ENCODE data around the gene SH3BP2. TPM values are rescaled to one million over a fixed set of nuclear protein-coding genes. Genes with fewer than 3 reads are reported as not detected.

The SH3BP2 gene
- total RNA-seq, 1 donor from 2014 or later, result 45.4 TPM

DNA sequence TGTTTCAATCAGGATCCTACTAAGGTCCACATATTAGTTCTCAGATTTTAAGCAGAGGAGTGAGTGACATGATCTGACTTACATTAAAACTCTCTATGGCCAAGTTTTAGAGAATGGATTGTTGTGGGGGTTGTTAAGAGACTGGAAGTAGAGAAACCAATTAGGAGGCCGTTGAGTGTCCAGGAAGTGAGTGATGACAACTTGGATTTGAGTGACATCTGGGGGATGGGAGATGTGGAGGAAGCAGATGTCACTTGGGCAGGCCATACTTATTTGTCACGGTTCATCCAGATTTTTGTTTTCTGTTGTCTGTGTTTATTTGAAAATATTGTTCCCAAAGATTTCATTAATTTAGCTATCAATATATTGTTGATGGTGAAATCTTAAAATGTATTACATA lies 79.0 kb downstream of the SH3BP2 start:
- no peak for TF ChIP-seq CTCF (conservative IDR thresholded peaks at IDR 0.05)
- Mint-ChIP-seq H3K27ac (no peak overlapping the region), H3K27me3 (no peaks in the 10 kb centered on the region), H3K4me3 (no peak overlapping the region), H3K36me3 (peaks cover 7% of the 10 kb centered on the region), H3K4me1 (ENCODE audit: unreplicated experiment) (peaks cover 46% of the 10 kb centered on the region), H3K9me3 (no peaks in the 10 kb centered on the region)
- no peak for DNase-seq (ENCODE audit: extremely low spot score, unreplicated experiment)

- Mint-ChIP-seq H3K4me1 (ENCODE audit: unreplicated experiment) (peaks cover 36% of the 10 kb centered on the region), H3K27ac (no peak overlapping the region), H3K4me3 (no peak overlapping the region), H3K27me3 (no peaks in the 10 kb centered on the region), H3K36me3 (peaks cover 16% of the 10 kb centered on the region), H3K9me3 (no peaks in the 10 kb centered on the region)
- DNase-seq (ENCODE audit: extremely low spot score, unreplicated experiment), result no peak
- no peak for TF ChIP-seq CTCF (conservative IDR thresholded peaks at IDR 0.05)
These were observed 80.4 kb downstream of the SH3BP2 start for GRCh38 chr4:2873329-2873728.

- Mint-ChIP-seq H3K9me3 (no peaks in the 10 kb centered on the region), H3K36me3 (peaks cover 29% of the 10 kb centered on the region), H3K27me3 (no peaks in the 10 kb centered on the region), H3K27ac (no peak overlapping the region), H3K4me1 (ENCODE audit: unreplicated experiment) (peaks cover 21% of the 10 kb centered on the region), H3K4me3 (no peak overlapping the region)
- DNase-seq (ENCODE audit: extremely low spot score, unreplicated experiment), result no peak
- no peak for TF ChIP-seq CTCF (conservative IDR thresholded peaks at IDR 0.05)
These were observed 82.0 kb downstream of the SH3BP2 start for GRCh38 chr4:2874861-2875260.

DNA sequence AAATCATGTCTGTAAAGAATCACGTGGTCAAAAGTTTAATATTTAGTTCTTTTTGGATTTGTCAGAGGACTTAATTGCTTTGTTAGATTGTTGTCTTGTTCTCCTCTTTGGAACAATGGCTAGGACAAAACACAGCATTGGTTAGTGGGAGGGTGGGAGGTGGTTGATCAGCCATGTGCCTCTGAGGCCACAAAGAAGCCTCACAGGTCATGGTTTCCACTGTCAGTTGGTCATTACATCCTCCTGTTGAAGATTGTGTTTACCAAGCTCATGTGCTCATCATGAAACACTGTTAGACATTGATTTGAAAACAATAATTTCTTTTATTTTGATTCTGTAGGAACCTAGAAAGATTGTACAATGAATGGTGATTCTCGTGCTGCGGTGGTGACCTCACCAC lies 82.7 kb downstream of the SH3BP2 start:
- H3K27me3 Mint-ChIP-seq, result no peaks in the 10 kb centered on the region
- DNase-seq (ENCODE audit: extremely low spot score, unreplicated experiment), result no peak
- peaks cover 33% of the 10 kb centered on the region for H3K36me3 Mint-ChIP-seq
- no peak overlapping the region for H3K4me3 Mint-ChIP-seq
- no peak for TF ChIP-seq CTCF (conservative IDR thresholded peaks at IDR 0.05)
- no peak overlapping the region for H3K27ac Mint-ChIP-seq
- H3K9me3 Mint-ChIP-seq, result no peaks in the 10 kb centered on the region
- H3K4me1 Mint-ChIP-seq (ENCODE audit: unreplicated experiment), result peaks cover 14% of the 10 kb centered on the region

DNA sequence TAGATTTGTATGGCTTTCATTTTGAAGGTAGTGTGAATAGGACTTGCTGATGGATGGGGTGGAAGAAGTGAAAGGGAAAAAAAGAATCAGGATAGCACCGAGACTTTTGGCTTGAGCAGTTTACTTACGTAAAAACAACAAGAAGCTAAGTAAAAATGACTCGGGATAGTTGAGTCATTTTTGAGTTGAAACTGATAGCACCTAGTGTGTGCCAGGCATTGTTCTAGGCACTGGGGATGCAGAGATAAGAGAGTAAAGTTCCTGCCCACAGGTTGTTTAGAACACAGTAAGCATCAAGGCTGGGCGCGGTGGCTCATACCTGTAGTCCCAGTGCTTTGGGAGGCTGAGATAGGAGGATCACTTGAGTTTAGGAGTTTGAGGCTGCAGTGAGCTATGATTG lies 85.5 kb downstream of the SH3BP2 start:
- DNase-seq (ENCODE audit: extremely low spot score, unreplicated experiment), result no peak
- H3K27me3 Mint-ChIP-seq, result no peaks in the 10 kb centered on the region
- peaks cover 36% of the 10 kb centered on the region for H3K36me3 Mint-ChIP-seq
- no peak for TF ChIP-seq CTCF (conservative IDR thresholded peaks at IDR 0.05)
- H3K4me3 Mint-ChIP-seq, result no peak overlapping the region
- H3K9me3 Mint-ChIP-seq, result no peaks in the 10 kb centered on the region
- no peak overlapping the region for H3K27ac Mint-ChIP-seq
- H3K4me1 Mint-ChIP-seq (ENCODE audit: unreplicated experiment), result peaks cover 5% of the 10 kb centered on the region

DNA sequence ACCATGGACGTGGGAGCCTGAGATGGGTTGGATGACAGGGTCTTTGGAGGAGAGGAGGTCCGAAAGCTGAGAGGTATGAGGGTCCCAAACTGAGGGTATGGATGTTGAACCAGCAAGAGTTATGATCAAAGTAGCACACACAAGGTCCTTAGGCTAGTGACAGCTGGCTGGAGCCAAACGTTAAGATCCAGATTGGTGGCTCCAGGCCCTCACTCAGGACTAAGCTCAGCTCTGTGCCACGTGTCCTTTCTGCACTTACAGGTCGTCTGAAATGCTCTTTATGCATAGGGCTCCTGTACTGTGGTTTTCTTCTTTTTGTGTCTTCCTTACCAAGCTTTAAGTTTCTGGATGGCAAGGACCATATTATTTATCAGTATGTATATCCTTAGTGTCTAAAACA lies 86.1 kb downstream of the SH3BP2 start:
- no peak for DNase-seq (ENCODE audit: extremely low spot score, unreplicated experiment)
- H3K4me1 Mint-ChIP-seq (ENCODE audit: unreplicated experiment), result peaks cover 5% of the 10 kb centered on the region
- H3K9me3 Mint-ChIP-seq, result no peaks in the 10 kb centered on the region
- H3K4me3 Mint-ChIP-seq, result no peak overlapping the region
- no peaks in the 10 kb centered on the region for H3K27me3 Mint-ChIP-seq
- peaks cover 36% of the 10 kb centered on the region for H3K36me3 Mint-ChIP-seq
- TF ChIP-seq CTCF (conservative IDR thresholded peaks at IDR 0.05), result no peak
- H3K27ac Mint-ChIP-seq, result no peak overlapping the region

All from type B pancreatic cell (in vitro differentiated cells).